Measurements from ENCODE around the gene MAPK12. TPM values are rescaled to one million over a fixed set of nuclear protein-coding genes. Genes with fewer than 3 reads are reported as not detected.

The MAPK12 gene
- total and polyA plus RNA-seq, 2 donors (not counting 1 experiment from before 2014, with no cell fraction given), result 6.5 to 7.8 TPM

GRCh38 chr22:50256258-50256862 is 5.1 kb downstream of the MAPK12 start:
- Histone ChIP-seq H3K9me3 (ENCODE audit: control extremely low read depth in 1 of 3, control insufficient read depth in 2 of 3, insufficient read depth in 1 of 3, low read length in 2 of 3) (no peaks in the 10 kb centered on the region), H3K36me3 (replicated peaks in 1 of 2; ENCODE audit: control extremely low read depth in 1 of 2, control insufficient read depth in 1 of 2, extremely low read depth in 1 of 2, insufficient read depth in 2 of 2, low read length in 1 of 2) (no peaks in the 10 kb centered on the region), H3K79me2 (ENCODE audit: control insufficient read depth, insufficient read depth, low read length) (no peaks in the 10 kb centered on the region), H3K4me3 (ENCODE audit: control extremely low read depth in 1 of 5, extremely low read depth in 1 of 5, insufficient read depth in 1 of 5, low read depth in 2 of 5, low read length in 4 of 5) (no peak overlapping the region), H3K4me2 (replicated peaks; ENCODE audit: low read depth, low read length, poor library complexity, severe bottlenecking) (no peak overlapping the region), H3K4me1 (ENCODE audit: control insufficient read depth in 2 of 2, insufficient read depth in 2 of 2, low read length in 2 of 2) (peaks cover 5 to 13% of the 10 kb centered on the region in 2 donors), H3K27ac (ENCODE audit: low read length in 2 of 2) (no peak overlapping the region), H2AFZ (ENCODE audit: insufficient read depth, low read depth, low read length, poor library complexity, severe bottlenecking) (no peak overlapping the region), H4K20me1 (ENCODE audit: control insufficient read depth, insufficient read depth, low read length, poor library complexity, severe bottlenecking) (no peaks in the 10 kb centered on the region), H3K27me3 (replicated peaks in 1 of 4; ENCODE audit: control extremely low read depth in 1 of 4, control insufficient read depth in 3 of 4, insufficient read depth in 4 of 4, low read length in 3 of 4) (peaks cover 0 to 11% (median 2%) of the 10 kb centered on the region in 4 experiments), H3K9ac (ENCODE audit: low read length) (no peak overlapping the region)
- peaks cover 3% of the 10 kb centered on the region for H3K27me3 Mint-ChIP-seq
- intact Hi-C loops (cut with micrococcal nuclease), result no loop called here
- no peaks in the 10 kb centered on the region for H3K9me3 Mint-ChIP-seq (ENCODE audit: insufficient read depth)
- peaks cover 10% of the 10 kb centered on the region for H3K4me1 Mint-ChIP-seq
- POLR2A ChIA-PET, result no interaction called here
- no peak for ATAC-seq (ENCODE audit: low read depth)
- CTCF ChIA-PET, result interaction anchor here (1.0 kb wide), 1 partner anchor 14 kb away, joined by 3 read pairs; no protein-coding TSS in a partner anchor
- TF ChIP-seq CTCF (IDR thresholded peaks at IDR 0.05) (no peak), EZH2 (IDR thresholded peaks at IDR 0.05; ENCODE audit: borderline replicate concordance, insufficient read depth, low read depth, low read length, poor library complexity, severe bottlenecking) (no peak)
- no peak overlapping the region for H3K27ac Mint-ChIP-seq
- H3K4me3 Mint-ChIP-seq, result no peak overlapping the region
- no peak for DNase-seq
- 93% methylated on average over 12 of the region's 12 CpGs for WGBS (ENCODE audit: insufficient coverage)

- no peak overlapping the region for H3K4me3 ChIP-seq (ENCODE audit: control extremely low read depth in 1 of 5, extremely low read depth in 1 of 5, insufficient read depth in 1 of 5, low read depth in 2 of 5, low read length in 4 of 5)
- H2AFZ ChIP-seq (ENCODE audit: insufficient read depth, low read depth, low read length, poor library complexity, severe bottlenecking), result no peak overlapping the region
- Mint-ChIP-seq H3K27me3 (peaks cover 3% of the 10 kb centered on the region), H3K4me3 (no peak overlapping the region), H3K27ac (no peak overlapping the region), H3K9me3 (ENCODE audit: insufficient read depth) (no peaks in the 10 kb centered on the region), H3K4me1 (peaks cover 12% of the 10 kb centered on the region)
- H3K27ac ChIP-seq (ENCODE audit: low read length in 2 of 2), result no peak overlapping the region
- H3K27me3 ChIP-seq (replicated peaks in 1 of 4; ENCODE audit: control extremely low read depth in 1 of 4, control insufficient read depth in 3 of 4, insufficient read depth in 4 of 4, low read length in 3 of 4), result peaks cover 0 to 6% (median under 1%) of the 10 kb centered on the region in 4 experiments
- ChIA-PET CTCF (interaction anchor here (1.0 to 1.5 kb wide), 2 partner anchors 13 to 18 kb away, joined by 3 to 4 read pairs; no protein-coding TSS in a partner anchor), POLR2A (no interaction called here)
- H3K4me2 ChIP-seq (replicated peaks; ENCODE audit: low read depth, low read length, poor library complexity, severe bottlenecking), result no peak overlapping the region
- intact Hi-C loops (cut with micrococcal nuclease), result no loop called here
- H3K9me3 ChIP-seq (ENCODE audit: control extremely low read depth in 1 of 3, control insufficient read depth in 2 of 3, insufficient read depth in 1 of 3, low read length in 2 of 3), result no peaks in the 10 kb centered on the region
- H3K4me1 ChIP-seq (ENCODE audit: control insufficient read depth in 2 of 2, insufficient read depth in 2 of 2, low read length in 2 of 2), result peaks cover 2 to 12% of the 10 kb centered on the region in 2 donors
- DNase-seq (no peak), ATAC-seq (ENCODE audit: low read depth) (no peak)
- no peaks in the 10 kb centered on the region for H4K20me1 ChIP-seq (ENCODE audit: control insufficient read depth, insufficient read depth, low read length, poor library complexity, severe bottlenecking)
- no peak for TF ChIP-seq EZH2 (IDR thresholded peaks at IDR 0.05; ENCODE audit: borderline replicate concordance, insufficient read depth, low read depth, low read length, poor library complexity, severe bottlenecking)
- no peak for TF ChIP-seq CTCF (IDR thresholded peaks at IDR 0.05)
- H3K36me3 ChIP-seq (replicated peaks in 1 of 2; ENCODE audit: control extremely low read depth in 1 of 2, control insufficient read depth in 1 of 2, extremely low read depth in 1 of 2, insufficient read depth in 2 of 2, low read length in 1 of 2), result no peaks in the 10 kb centered on the region
- 98% methylated on average over 16 of the region's 17 CpGs for WGBS (ENCODE audit: insufficient coverage)
- no peak overlapping the region for H3K9ac ChIP-seq (ENCODE audit: low read length)
- no peaks in the 10 kb centered on the region for H3K79me2 ChIP-seq (ENCODE audit: control insufficient read depth, insufficient read depth, low read length)
These were observed 5.9 kb downstream of the MAPK12 start for GRCh38 chr22:50255607-50256006.

All from B cell (primary cell).